HepG2 (cell line): Measurements from ENCODE around the gene STAP1. TPM values are rescaled to one million over a fixed set of nuclear protein-coding genes. Genes with fewer than 3 reads are reported as not detected.
"Not testable (repeated sequence)": the region's sequence is repeated elsewhere in the genome, so short reads cannot be mapped to it uniquely, and the experiment has no call there.

Experiments used
- ATAC-seq: fragments of 200-7000 bp; cut with Tn5 transposase; 3 replicates; pipeline ENCODE4 v1.9.1; 2020; ENCODE audit warnings: mild to moderate bottlenecking, moderate library complexity
- BruUV-seq: library from RNA; stranded (reverse); fragments of 400-500 nt; replicated peaks from 2 replicates; lab custom pipeline; 2021; lab: Mats Ljungman, UMichigan
- CTCF ChIA-PET: fragments of 300-600 bp; formaldehyde crosslinking; extraction: SDS; loops from one replicate; lab custom pipeline; 2021; ENCODE audit warnings: low total read pairs, inconsistent platforms, low intra/inter-chr PET ratio; lab: Yijun Ruan, JAX
- POLR2A ChIA-PET: fragments of 350-600 bp; sonication (Branson Sonifier 250); formaldehyde crosslinking; loops from one replicate; lab custom pipeline; 2020; ENCODE audit warnings: antibody characterized with exemption, inconsistent platforms; lab: Yijun Ruan, JAX
- DNase-seq: peaks from one replicate; pipeline ENCODE4 v3.0.0-alpha.2; 2015; ENCODE audit warnings: low spot score
- FAIRE-seq: peaks from 3 replicates; lab custom pipeline; 2011; peaks lifted over from hg19 to GRCh38; lab: Jason Lieb, UNC
- H2AFZ ChIP-seq: one replicate; pipeline ENCODE4 v1.6.1; 2011; ENCODE audit warnings: low read length, inconsistent platforms
- H3K27ac ChIP-seq: fragments of 300-600 bp; 3 replicates; pipeline ENCODE4 v1.8.0; 2011; ENCODE audit warnings: mixed run types, mild to moderate bottlenecking, mixed read lengths, low read length, inconsistent platforms; ENCODE audit not compliant: insufficient read depth; ENCODE audit errors: extremely low read length
- H3K27me3 ChIP-seq, 2 experiments: fragments of 200-600 bp in 1 of 2; 2 replicates in 1 of 2; 3 replicates in 1 of 2; pipeline versions ENCODE4 v1.6.0 to v1.8.0; 2011; ENCODE audit warnings: low read length in 2 of 2, mild to moderate bottlenecking in 2 of 2, moderate library complexity in 2 of 2, inconsistent platforms in 1 of 2; ENCODE audit not compliant: insufficient read depth in 2 of 2, control insufficient read depth in 1 of 2
- H3K36me3 ChIP-seq, 2 experiments: fragments of 200-600 bp in 1 of 2; replicated peaks in 1 of 2; 2 replicates in 1 of 2; 3 replicates in 1 of 2; pipeline versions ENCODE4 v1.5.1 to v1.8.0; 2011; ENCODE audit warnings: low read length in 2 of 2, inconsistent platforms in 1 of 2; ENCODE audit not compliant: insufficient read depth in 2 of 2, control insufficient read depth in 1 of 2
- H3K4me1 ChIP-seq: 2 replicates; pipeline ENCODE4 v1.5.1; 2012; ENCODE audit warnings: low read length, inconsistent platforms; ENCODE audit not compliant: insufficient read depth
- H3K4me2 ChIP-seq: 2 replicates; pipeline ENCODE4 v1.6.0; 2011; ENCODE audit warnings: low read depth, low read length, inconsistent platforms
- H3K4me3 ChIP-seq, 3 experiments: fragments of 200-600 bp in 1 of 3; sonication (generic), shearing (Covaris generic) in 1 of 3; replicated peaks in 1 of 3; 2 replicates each; pipeline ENCODE4 v1.5.1; 2011 to 2016; ENCODE audit warnings: low read length in 3 of 3, inconsistent platforms in 2 of 3, low read depth in 2 of 3, mild to moderate bottlenecking in 2 of 3, control low read depth in 1 of 3, mixed read lengths in 1 of 3; ENCODE audit not compliant: insufficient read depth in 1 of 3
- H3K79me2 ChIP-seq: one replicate; pipeline ENCODE4 v1.6.1; 2011; ENCODE audit warnings: low read length, inconsistent platforms; ENCODE audit not compliant: insufficient read depth
- H3K9ac ChIP-seq: 2 replicates; pipeline ENCODE4 v1.6.0; 2011; ENCODE audit warnings: mild to moderate bottlenecking, low read depth, low read length, inconsistent platforms; ENCODE audit not compliant: insufficient read depth
- H3K9me3 ChIP-seq: 2 replicates; pipeline ENCODE4 v1.5.1; 2012; ENCODE audit warnings: mild to moderate bottlenecking, low read length
- H4K20me1 ChIP-seq: 2 replicates; pipeline ENCODE4 v1.6.0; 2011; ENCODE audit warnings: inconsistent platforms, mild to moderate bottlenecking, low read length, moderate library complexity; ENCODE audit not compliant: insufficient read depth
- ATF3 ChIP-seq: sonication (generic); formaldehyde crosslinking; IDR thresholded peaks from 2 replicates; pipeline ENCODE4 v1.4.0; 2020; ENCODE audit warnings: missing genetic modification reagents
- HNF1B ChIP-seq: sonication (generic); formaldehyde crosslinking; IDR thresholded peaks from 2 replicates; pipeline ENCODE4 v1.5.1; 2020; ENCODE audit warnings: mild to moderate bottlenecking, moderate library complexity, missing genetic modification reagents
- MAFF ChIP-seq: IDR thresholded peaks from 2 replicates; pipeline ENCODE4 v1.6.1; 2011; ENCODE audit warnings: low read depth, low read length, improper control_type of control experiment
- NFE2L1 ChIP-seq: sonication (generic); formaldehyde crosslinking; IDR thresholded peaks from 2 replicates; pipeline ENCODE4 v1.4.0; 2020; ENCODE audit warnings: missing genetic modification reagents, mild to moderate bottlenecking, borderline replicate concordance
- RAD21 ChIP-seq: fragments of 450-650 bp; formaldehyde crosslinking; IDR thresholded peaks from 2 replicates; pipeline ENCODE4 v1.5.0; 2020; ENCODE audit warnings: mild to moderate bottlenecking
- SMARCE1 ChIP-seq: fragments of 450-650 bp; IDR thresholded peaks from 2 replicates; pipeline ENCODE4 v1.6.1; 2017; ENCODE audit warnings: borderline replicate concordance
- WGBS: methylation state at CpG from one replicate; pipeline ENCODE4 v1.1.6; 2017; ENCODE audit warnings: low lambda C conversion rate; 5-methylcytosine and 5-hydroxymethylcytosine counted together
- in situ Hi-C: cut with HindIII; loops from 2 replicates; pipeline ENCODE4 v1.10.0; 2017; ENCODE audit warnings: low pct_unique_long_range_greater_than_20kb; ENCODE audit not compliant: extremely low pct_ligation_motif_present
- intact Hi-C: fragments of 100-400 bp; cut with micrococcal nuclease; formaldehyde crosslinking; loops from one replicate; pipeline ENCODE4 v1.10.0; 2022; ENCODE audit not compliant: unreplicated experiment
- polyA plus RNA-seq, 8 experiments: library from polyadenylated mRNA; depleted of rRNA in 3 of 8; stranded (reverse) in 7 of 8; unstranded in 1 of 8; fragments of >200 nt; fragmentation: Illumina TruSeq in 4 of 8; extraction: Trizol in 4 of 8; gene quantifications; 2 replicates each; pipeline versions ENCODE4 v1.2.1 to v1.2.3, GENCODE V29; 2011 to 2016; ENCODE audit warnings: low read depth in 4 of 8, missing spikeins in 1 of 8, mixed read lengths in 1 of 8; ENCODE audit not compliant: insufficient read depth in 1 of 8
- total RNA-seq, 5 experiments: library from RNA; depleted of rRNA; stranded (reverse); fragments of >200 nt; fragmentation: Illumina TruSeq; extraction: Trizol; gene quantifications; 2 replicates each; pipeline ENCODE4 v1.2.3, GENCODE V29; 2016; ENCODE audit warnings: low read depth in 1 of 5

Gene STAP1
- total and polyA plus RNA-seq, 2 of the 13 experiments (the other 11 are each of a cell fraction or from before 2014, with no cell fraction given) = not detected

GRCh38 chr4:67531379-67531962 lies 27.1 kb upstream of the STAP1 start (continued):
- no peak for TF ChIP-seq MAFF
- no peak for TF ChIP-seq HNF1B (CRISPR knock-in tag)
- no peak for TF ChIP-seq RAD21 (CRISPR knock-in tag)
- no peak for TF ChIP-seq ATF3 (CRISPR knock-in tag)
- no peak for TF ChIP-seq NFE2L1
- no peak for TF ChIP-seq SMARCE1
- TF ChIP-seq, all 625 proteins: peak for 0

- POLR2A ChIA-PET = not testable (repeated sequence)
These were observed 26.1 kb upstream of the STAP1 start for GRCh38 chr4:67532397-67532796.

More at GRCh38 chr4:67532397-67532796, 26.1 kb upstream of the STAP1 start:
- H4K20me1 ChIP-seq, BruUV-seq, H2AFZ ChIP-seq, H3K27me3 ChIP-seq, H3K9me3 ChIP-seq, FAIRE-seq, ATAC-seq, CTCF ChIA-PET, H3K27ac ChIP-seq, H3K9ac ChIP-seq, H3K4me2 ChIP-seq, H3K79me2 ChIP-seq, intact Hi-C loops, DNase-seq, H3K4me3 ChIP-seq, H3K4me1 ChIP-seq: not testable (repeated sequence)
- WGBS = 100% methylated on average over 4 of the region's 4 CpGs
- in situ Hi-C loops = loop anchor here (25.0 kb wide), 1 partner anchor 630 kb away; no protein-coding TSS in a partner anchor
- H3K36me3 ChIP-seq = peaks cover 3 to 46% of the 10 kb centered on the region in 2 experiments; a peak in 2 of 5 replicates
